ENCODE data around the gene RASGRF2.

DNA sequence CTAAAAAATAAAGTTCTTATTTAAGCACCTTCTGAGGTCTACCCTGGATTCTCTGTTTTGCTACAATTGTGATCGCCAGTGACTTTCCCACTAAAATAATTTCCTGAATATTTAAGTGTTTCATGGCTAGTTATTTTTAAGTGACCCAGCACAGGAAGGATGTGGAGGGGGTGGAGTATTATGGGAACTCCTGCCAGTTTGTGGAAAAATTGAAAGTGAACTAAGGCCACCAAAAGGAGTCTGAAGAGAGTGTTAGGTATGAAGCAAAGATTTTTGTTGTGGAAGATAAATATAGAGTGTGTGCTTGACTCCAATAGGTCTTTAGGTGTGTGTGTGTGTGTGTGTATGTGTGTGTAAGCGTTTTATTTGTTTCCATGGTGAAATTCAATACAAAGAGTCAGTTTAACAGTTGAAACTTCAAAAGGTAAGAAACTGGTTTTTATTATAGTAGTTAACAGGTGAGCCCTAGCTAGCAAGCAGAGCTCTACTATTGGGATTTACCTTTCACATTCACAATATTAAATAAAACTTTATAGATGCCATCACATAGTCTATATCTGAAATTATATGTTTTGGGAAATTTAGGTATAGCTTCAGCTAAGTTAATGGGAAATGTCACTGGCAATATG lies 25.6 kb downstream of the RASGRF2 start:
- TF ChIP-seq, protein P1, sequence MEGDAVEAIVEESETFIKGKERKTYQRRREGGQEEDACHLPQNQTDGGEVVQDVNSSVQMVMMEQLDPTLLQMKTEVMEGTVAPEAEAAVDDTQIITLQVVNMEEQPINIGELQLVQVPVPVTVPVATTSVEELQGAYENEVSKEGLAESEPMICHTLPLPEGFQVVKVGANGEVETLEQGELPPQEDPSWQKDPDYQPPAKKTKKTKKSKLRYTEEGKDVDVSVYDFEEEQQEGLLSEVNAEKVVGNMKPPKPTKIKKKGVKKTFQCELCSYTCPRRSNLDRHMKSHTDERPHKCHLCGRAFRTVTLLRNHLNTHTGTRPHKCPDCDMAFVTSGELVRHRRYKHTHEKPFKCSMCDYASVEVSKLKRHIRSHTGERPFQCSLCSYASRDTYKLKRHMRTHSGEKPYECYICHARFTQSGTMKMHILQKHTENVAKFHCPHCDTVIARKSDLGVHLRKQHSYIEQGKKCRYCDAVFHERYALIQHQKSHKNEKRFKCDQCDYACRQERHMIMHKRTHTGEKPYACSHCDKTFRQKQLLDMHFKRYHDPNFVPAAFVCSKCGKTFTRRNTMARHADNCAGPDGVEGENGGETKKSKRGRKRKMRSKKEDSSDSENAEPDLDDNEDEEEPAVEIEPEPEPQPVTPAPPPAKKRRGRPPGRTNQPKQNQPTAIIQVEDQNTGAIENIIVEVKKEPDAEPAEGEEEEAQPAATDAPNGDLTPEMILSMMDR (IDR thresholded peaks at IDR 0.05): no peak
- no peak for TF ChIP-seq POLR2A (IDR thresholded peaks at IDR 0.05)
